ENCODE measurements around the gene KRT77. TPM values are rescaled to one million over a fixed set of nuclear protein-coding genes. Genes with fewer than 3 reads are reported as not detected.

Gene KRT77
- total RNA-seq, 1 experiment from 2014 or later: not detected

DNA sequence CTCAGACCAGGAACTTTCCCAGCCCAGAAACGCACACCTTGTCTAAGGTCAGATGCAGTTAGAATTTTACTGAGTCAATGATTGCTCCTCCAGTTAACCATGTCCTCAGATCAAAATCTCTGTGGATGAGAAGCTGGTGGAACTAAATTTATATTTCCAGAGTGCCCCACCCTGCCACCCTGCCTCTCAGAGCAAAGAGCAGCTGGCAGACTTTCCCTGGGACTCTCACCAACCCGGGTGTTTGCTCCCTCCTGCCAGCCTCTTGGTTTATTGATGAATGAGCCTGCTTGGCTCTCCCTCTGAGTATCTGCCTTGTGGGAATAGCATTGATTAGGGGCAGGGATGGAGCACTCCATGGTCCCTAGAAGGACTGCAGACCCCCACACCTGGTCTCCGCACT lies 17.3 kb downstream of the KRT77 start:
- Histone ChIP-seq H3K27me3 (replicated peaks) (peaks cover 56% of the 10 kb centered on the region), H3K4me1 (replicated peaks) (peaks cover 4% of the 10 kb centered on the region)
- DNase-seq (ENCODE audit: low read depth in 1 of 2, low spot score in 2 of 2): peak in 1 of 2 experiments; percentile 94

GRCh38 chr12:52685406-52685890 lies 17.9 kb downstream of the KRT77 start:
- H3K4me1 ChIP-seq (replicated peaks): no peaks in the 10 kb centered on the region
- H3K27ac ChIP-seq: no peak overlapping the region
- H3K9me3 ChIP-seq (replicated peaks): peaks cover 5% of the 10 kb centered on the region; the same call in 1 of the 2 replicates
- peaks cover 56% of the 10 kb centered on the region for H3K27me3 ChIP-seq (replicated peaks)
- DNase-seq (ENCODE audit: low read depth in 1 of 2, low spot score in 2 of 2): peak; percentile 81 to 95
- H3K36me3 ChIP-seq: no peaks in the 10 kb centered on the region
- no peak overlapping the region for H3K4me3 ChIP-seq

More for the DNA sequence above, 17.3 kb downstream of the KRT77 start:
- Histone ChIP-seq H3K4me3 (no peak overlapping the region), H3K9me3 (replicated peaks) (peaks cover 9% of the 10 kb centered on the region), H3K27ac (no peak overlapping the region), H3K36me3 (no peaks in the 10 kb centered on the region)

- peaks cover 7% of the 10 kb centered on the region for H3K9me3 ChIP-seq (replicated peaks)
- H3K4me1 ChIP-seq (replicated peaks): no peaks in the 10 kb centered on the region
- H3K27ac ChIP-seq: no peak overlapping the region
- DNase-seq (ENCODE audit: low read depth in 1 of 2, low spot score in 2 of 2): peak in 1 of 2 experiments; percentile 98
- H3K27me3 ChIP-seq (replicated peaks): peaks cover 47% of the 10 kb centered on the region
- H3K36me3 ChIP-seq: no peaks in the 10 kb centered on the region
- no peak overlapping the region for H3K4me3 ChIP-seq
Observed at GRCh38 chr12:52684431-52684830, 18.9 kb downstream of the KRT77 start.

- peak; percentile 83 to 96 for DNase-seq (ENCODE audit: low read depth in 1 of 2, low spot score in 2 of 2)
- no peak overlapping the region for H3K4me3 ChIP-seq
- H3K27ac ChIP-seq: no peak overlapping the region
- no peaks in the 10 kb centered on the region for H3K36me3 ChIP-seq
- H3K27me3 ChIP-seq (replicated peaks): peaks cover 42% of the 10 kb centered on the region
- peaks cover 10% of the 10 kb centered on the region for H3K9me3 ChIP-seq (replicated peaks)
- H3K4me1 ChIP-seq (replicated peaks): no peaks in the 10 kb centered on the region
Observed at GRCh38 chr12:52683575-52684300, 19.6 kb downstream of the KRT77 start.

DNA sequence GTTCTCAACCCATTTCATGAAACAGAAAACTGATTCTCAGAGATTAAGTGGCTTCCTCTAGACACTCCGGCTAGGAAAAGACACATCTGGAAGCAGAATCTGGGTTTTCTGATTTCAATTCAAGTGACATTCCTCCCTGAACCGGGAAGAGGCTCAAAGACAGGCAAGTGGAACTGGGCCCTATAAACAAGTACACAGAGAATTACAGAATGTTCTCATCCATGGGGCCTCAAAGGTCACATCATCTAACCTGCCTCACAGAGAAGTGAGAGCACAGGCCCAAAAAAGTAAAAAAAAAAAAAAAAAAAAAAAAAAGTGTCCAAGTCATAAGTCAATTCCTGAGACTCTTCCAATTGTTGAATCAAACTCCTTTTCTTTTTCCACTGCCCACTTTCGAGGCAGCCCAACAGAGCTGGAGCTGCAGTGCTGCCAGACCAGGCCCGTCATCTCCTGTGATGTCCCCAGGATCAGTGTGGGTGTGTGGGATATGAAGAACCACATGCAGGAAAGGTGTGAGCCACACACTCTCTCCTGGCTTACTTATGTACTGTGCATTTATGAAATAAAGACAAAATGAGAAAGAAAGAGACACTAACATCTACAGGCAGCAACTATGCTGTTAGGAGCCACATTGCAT lies 20.3 kb downstream of the KRT77 start:
- Histone ChIP-seq H3K36me3 (no peaks in the 10 kb centered on the region), H3K27me3 (replicated peaks) (peaks cover 35% of the 10 kb centered on the region), H3K9me3 (replicated peaks) (peaks cover 10% of the 10 kb centered on the region), H3K4me1 (replicated peaks) (no peaks in the 10 kb centered on the region), H3K4me3 (no peak overlapping the region), H3K27ac (no peak overlapping the region)
- DNase-seq (ENCODE audit: low read depth in 1 of 2, low spot score in 2 of 2): peak; percentile 80 to 94

DNA sequence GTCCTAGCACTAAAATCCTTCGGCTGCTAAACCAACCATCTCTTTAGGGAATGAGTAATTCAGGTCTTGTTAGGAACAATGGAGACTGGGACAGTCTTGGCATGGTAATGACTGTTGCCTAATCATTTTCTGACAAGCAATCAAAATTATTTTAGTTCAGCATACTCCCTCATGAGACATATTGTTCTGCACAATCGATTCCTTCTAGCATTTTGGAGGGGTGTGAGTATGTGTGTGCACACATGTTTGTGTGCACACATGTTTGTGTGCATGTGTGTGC lies 21.0 kb downstream of the KRT77 start:
- Histone ChIP-seq H3K36me3 (peaks cover 3% of the 10 kb centered on the region; the same call in 1 of the 2 replicates), H3K27ac (no peak overlapping the region), H3K27me3 (replicated peaks) (peaks cover 29% of the 10 kb centered on the region), H3K4me1 (replicated peaks) (no peaks in the 10 kb centered on the region), H3K4me3 (no peak overlapping the region), H3K9me3 (replicated peaks) (peaks cover 8% of the 10 kb centered on the region)
- DNase-seq (ENCODE audit: low read depth in 1 of 2, low spot score in 2 of 2): peak in 1 of 2 experiments; percentile 84

GRCh38 chr12:52681526-52682380 lies 21.6 kb downstream of the KRT77 start:
- Histone ChIP-seq H3K27me3 (replicated peaks) (peaks cover 25% of the 10 kb centered on the region), H3K9me3 (replicated peaks) (peaks cover 13% of the 10 kb centered on the region), H3K27ac (no peak overlapping the region), H3K4me1 (replicated peaks) (no peaks in the 10 kb centered on the region), H3K36me3 (peaks cover 9% of the 10 kb centered on the region), H3K4me3 (no peak overlapping the region)
- DNase-seq (ENCODE audit: low read depth in 1 of 2, low spot score in 2 of 2): peak; percentile 83 to 95

- Histone ChIP-seq H3K4me1 (replicated peaks) (no peaks in the 10 kb centered on the region), H3K27ac (no peak within 1 kb of the TSS), H3K27me3 (replicated peaks) (peaks cover 12% of the 10 kb centered on the region; the same call in 1 of the 2 replicates), H3K36me3 (peaks cover 23% of the 10 kb centered on the region), H3K9me3 (replicated peaks) (peaks cover 14% of the 10 kb centered on the region), H3K4me3 (no peak within 1 kb of the TSS)
- DNase-seq (ENCODE audit: low read depth in 1 of 2, low spot score in 2 of 2): peak; percentile 79 to 90
Observed at GRCh38 chr12:52680363-52680762, 23.0 kb downstream of the KRT77 start, which contains the start of gene KRT1. TSS of gene KRT1 (minus strand) at chr12:52680407. CDS start at chr12:52680348, 59 bp downstream.

DNA sequence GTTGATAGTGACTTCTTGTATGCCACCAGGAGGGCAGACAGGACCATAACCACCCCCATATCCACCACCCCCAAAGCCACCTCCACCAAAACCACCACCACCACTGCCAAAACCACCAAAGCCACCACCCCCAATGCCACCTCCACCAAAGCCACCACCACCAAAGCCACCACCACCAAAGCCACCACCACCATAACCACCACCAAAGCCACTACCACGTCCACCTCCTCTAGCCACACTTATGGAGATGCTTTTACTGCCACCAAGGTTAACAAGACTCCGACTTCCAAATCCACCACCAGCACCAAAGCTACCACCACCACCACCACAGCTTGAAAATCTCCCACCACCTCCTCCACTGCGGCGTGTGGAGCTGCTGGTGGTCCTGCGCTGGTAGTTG lies 23.4 kb downstream of the KRT77 start:
- peaks cover 12% of the 10 kb centered on the region; the same call in 1 of the 2 replicates for H3K27me3 ChIP-seq (replicated peaks)
- H3K36me3 ChIP-seq: peaks cover 27% of the 10 kb centered on the region
- no peaks in the 10 kb centered on the region for H3K4me1 ChIP-seq (replicated peaks)
- no peak overlapping the region for H3K27ac ChIP-seq
- no peak overlapping the region for H3K4me3 ChIP-seq
- DNase-seq (ENCODE audit: low read depth in 1 of 2, low spot score in 2 of 2): peak in 1 of 2 experiments; percentile 95
- H3K9me3 ChIP-seq (replicated peaks): peaks cover 14% of the 10 kb centered on the region

- Histone ChIP-seq H3K4me1 (replicated peaks) (peaks cover 3% of the 10 kb centered on the region), H3K27ac (no peak overlapping the region), H3K9me3 (replicated peaks) (peaks cover 17% of the 10 kb centered on the region), H3K4me3 (no peak overlapping the region), H3K27me3 (replicated peaks) (peaks cover 8% of the 10 kb centered on the region; the same call in 1 of the 2 replicates), H3K36me3 (peaks cover 49% of the 10 kb centered on the region)
- DNase-seq (ENCODE audit: low read depth in 1 of 2, low spot score in 2 of 2): peak; percentile 83 to 92
Observed at GRCh38 chr12:52677671-52678070, 25.7 kb downstream of the KRT77 start.

GRCh38 chr12:52677126-52677525 lies 26.2 kb downstream of the KRT77 start:
- H3K36me3 ChIP-seq: peaks cover 52% of the 10 kb centered on the region
- peak; percentile 80 to 94 for DNase-seq (ENCODE audit: low read depth in 1 of 2, low spot score in 2 of 2)
- H3K9me3 ChIP-seq (replicated peaks): peaks cover 17% of the 10 kb centered on the region
- H3K27ac ChIP-seq: no peak overlapping the region
- H3K27me3 ChIP-seq (replicated peaks): peaks cover 8% of the 10 kb centered on the region; the same call in 1 of the 2 replicates
- H3K4me3 ChIP-seq: no peak overlapping the region
- peaks cover 8% of the 10 kb centered on the region for H3K4me1 ChIP-seq (replicated peaks)

DNA sequence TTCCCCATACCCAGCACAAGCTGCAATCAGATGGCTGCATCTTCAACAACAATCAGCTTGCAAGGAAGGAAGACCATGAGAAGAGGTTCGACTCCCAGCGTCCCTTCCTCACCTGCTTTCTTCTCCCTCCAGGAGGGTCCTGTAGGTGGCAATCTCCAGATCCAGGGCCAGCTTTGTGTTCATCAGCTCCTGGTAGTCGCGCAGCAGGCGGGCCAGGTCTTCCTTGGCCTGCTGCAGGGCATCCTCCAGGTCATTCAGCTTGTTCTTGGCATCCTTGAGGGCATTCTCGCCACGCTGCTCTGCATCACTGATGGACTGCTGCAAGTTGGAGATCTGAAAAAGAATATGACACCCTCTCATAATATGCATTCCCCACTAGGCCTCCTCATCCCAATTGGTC lies 27.2 kb downstream of the KRT77 start:
- Histone ChIP-seq H3K9me3 (replicated peaks) (peaks cover 17% of the 10 kb centered on the region), H3K27me3 (replicated peaks) (peaks cover 8% of the 10 kb centered on the region; the same call in 1 of the 2 replicates), H3K27ac (no peak overlapping the region), H3K4me3 (no peak overlapping the region), H3K4me1 (replicated peaks) (peaks cover 13% of the 10 kb centered on the region), H3K36me3 (peaks cover 61% of the 10 kb centered on the region)
- peak in 1 of 2 experiments; percentile 95 for DNase-seq (ENCODE audit: low read depth in 1 of 2, low spot score in 2 of 2)

DNA sequence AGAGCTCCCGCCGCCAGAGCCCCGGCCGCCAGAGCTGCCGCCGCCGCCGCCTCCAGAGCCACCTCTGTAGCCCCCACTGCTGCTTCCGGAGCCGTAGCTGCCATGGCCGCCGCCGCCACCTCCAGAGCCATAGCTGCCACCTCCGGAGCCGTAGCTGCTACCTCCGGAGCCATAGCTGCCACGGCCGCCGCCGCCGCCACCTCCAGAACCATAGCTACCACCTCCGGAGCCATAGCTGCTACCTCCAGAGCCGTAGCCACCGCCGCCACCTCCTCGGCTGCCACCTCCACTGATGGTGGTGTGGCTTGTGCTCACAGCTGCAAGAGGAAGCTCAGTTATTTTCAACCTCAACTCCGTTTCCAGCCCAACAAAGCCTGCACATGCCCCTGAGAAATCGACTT lies 28.0 kb downstream of the KRT77 start:
- Histone ChIP-seq H3K36me3 (peaks cover 69% of the 10 kb centered on the region), H3K27ac (no peak overlapping the region), H3K9me3 (replicated peaks) (peaks cover 17% of the 10 kb centered on the region), H3K4me3 (no peak overlapping the region), H3K4me1 (replicated peaks) (peaks cover 13% of the 10 kb centered on the region), H3K27me3 (replicated peaks) (no peaks in the 10 kb centered on the region)
- DNase-seq (ENCODE audit: low read depth in 1 of 2, low spot score in 2 of 2): peak; percentile 77 to 97
